Hepatocyte (in vitro differentiated cells): ENCODE results near the gene MAPRE3.

Experiments used
- EZH2 ChIP-seq: fragments of 200-600 bp; sonication (generic); IDR thresholded peaks from 2 replicates; pipeline ENCODE4 v1.6.1; 2016; ENCODE audit warnings: antibody characterized with exemption, mild to moderate bottlenecking, borderline replicate concordance
- EZH2phosphoT487 ChIP-seq: fragments of 200-600 bp; sonication (generic); IDR thresholded peaks from one replicate; pipeline ENCODE4 v1.6.1; 2018; ENCODE audit warnings: antibody characterized with exemption, mild to moderate bottlenecking, low read depth, moderate library complexity; ENCODE audit not compliant: unreplicated experiment, severe bottlenecking
- TF ChIP-seq, protein P1 (sequence below): fragments of 200-600 bp; sonication (generic); IDR thresholded peaks from 2 replicates; pipeline ENCODE4 v1.5.1; 2016; ENCODE audit warnings: antibody characterized with exemption, mild to moderate bottlenecking; ENCODE audit not compliant: poor library complexity

DNA sequence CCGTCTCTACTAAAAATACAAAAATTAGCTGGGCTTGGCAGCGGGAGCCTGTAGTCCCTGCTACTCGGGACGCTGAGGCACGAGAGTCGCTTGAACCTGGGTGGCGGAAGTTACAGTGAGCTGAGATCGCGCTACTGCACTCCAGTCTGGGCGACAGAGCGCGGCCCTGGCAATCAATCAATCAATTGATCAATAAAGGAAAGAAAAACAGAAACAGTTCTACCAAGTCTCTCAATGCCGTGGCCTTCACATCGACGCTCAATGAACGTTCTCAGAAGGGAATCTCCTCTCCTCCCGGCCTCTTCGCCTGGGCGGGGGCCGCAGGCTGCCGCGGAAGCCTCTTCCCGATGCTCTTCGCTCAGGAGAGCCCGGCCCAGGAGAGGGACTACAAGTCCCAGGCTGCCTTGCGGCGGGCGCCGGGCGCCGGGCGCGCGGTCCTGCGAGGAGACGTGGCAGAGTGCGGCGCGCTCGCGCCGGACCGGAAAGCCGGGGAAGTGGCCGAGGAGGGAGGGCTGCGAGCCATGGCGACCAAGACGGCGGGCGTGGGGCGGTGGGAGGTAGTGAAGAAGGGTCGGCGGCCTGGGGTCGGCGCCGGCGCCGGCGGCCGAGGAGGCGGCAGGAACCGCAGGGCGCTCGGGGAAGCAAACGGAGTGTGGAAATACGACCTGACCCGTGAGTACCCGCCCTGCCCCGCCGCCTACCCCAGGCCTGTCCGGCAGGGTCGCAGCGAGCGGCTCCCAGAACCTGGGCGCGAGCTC is 62.2 kb downstream of the MAPRE3 start, which contains the start of gene TMEM214:
- TF ChIP-seq, protein P1, sequence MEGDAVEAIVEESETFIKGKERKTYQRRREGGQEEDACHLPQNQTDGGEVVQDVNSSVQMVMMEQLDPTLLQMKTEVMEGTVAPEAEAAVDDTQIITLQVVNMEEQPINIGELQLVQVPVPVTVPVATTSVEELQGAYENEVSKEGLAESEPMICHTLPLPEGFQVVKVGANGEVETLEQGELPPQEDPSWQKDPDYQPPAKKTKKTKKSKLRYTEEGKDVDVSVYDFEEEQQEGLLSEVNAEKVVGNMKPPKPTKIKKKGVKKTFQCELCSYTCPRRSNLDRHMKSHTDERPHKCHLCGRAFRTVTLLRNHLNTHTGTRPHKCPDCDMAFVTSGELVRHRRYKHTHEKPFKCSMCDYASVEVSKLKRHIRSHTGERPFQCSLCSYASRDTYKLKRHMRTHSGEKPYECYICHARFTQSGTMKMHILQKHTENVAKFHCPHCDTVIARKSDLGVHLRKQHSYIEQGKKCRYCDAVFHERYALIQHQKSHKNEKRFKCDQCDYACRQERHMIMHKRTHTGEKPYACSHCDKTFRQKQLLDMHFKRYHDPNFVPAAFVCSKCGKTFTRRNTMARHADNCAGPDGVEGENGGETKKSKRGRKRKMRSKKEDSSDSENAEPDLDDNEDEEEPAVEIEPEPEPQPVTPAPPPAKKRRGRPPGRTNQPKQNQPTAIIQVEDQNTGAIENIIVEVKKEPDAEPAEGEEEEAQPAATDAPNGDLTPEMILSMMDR = peak; percentile 6
- TF ChIP-seq EZH2phosphoT487 (no peak), EZH2 (no peak)
